ENCODE data around the gene RAET1L. TPM values are rescaled to one million over a fixed set of nuclear protein-coding genes. Genes with fewer than 3 reads are reported as not detected.

Gene RAET1L
- total and polyA plus RNA-seq, 10 of the 15 experiments (the other 5 are each of a cell fraction or from before 2014, with no cell fraction given): not detected

- TF ChIP-seq BMI1 (IDR thresholded peaks at IDR 0.05; ENCODE audit: borderline replicate concordance): no peak
- TF ChIP-seq ZNF592 (IDR thresholded peaks at IDR 0.05): no peak
- TF ChIP-seq BCL3 (IDR thresholded peaks at IDR 0.05; ENCODE audit: borderline replicate concordance, insufficient read depth, low read depth, low read length, poor library complexity, severe bottlenecking): no peak
- no peak for TF ChIP-seq ZNF24 (IDR thresholded peaks at IDR 0.05)
- TF ChIP-seq ZBTB4 (CRISPR knock-in tag; IDR thresholded peaks at IDR 0.05): peak; percentile 80; the same call in 1 of the 2 replicates
- no peak for TF ChIP-seq RELA (IDR thresholded peaks at IDR 0.05; ENCODE audit: borderline replicate concordance, partially characterized antibody)
- no peak for TF ChIP-seq FOS (IDR thresholded peaks at IDR 0.05; ENCODE audit: borderline replicate concordance, extremely low read depth, insufficient read length)
- no peak for TF ChIP-seq TARDBP (IDR thresholded peaks at IDR 0.05; ENCODE audit: borderline replicate concordance)
- no peak for TF ChIP-seq E4F1 (IDR thresholded peaks at IDR 0.05; ENCODE audit: borderline replicate concordance, partially characterized antibody)
- no peak for TF ChIP-seq HDAC2 (IDR thresholded peaks at IDR 0.05)
- no peak for TF ChIP-seq CHD1 (IDR thresholded peaks at IDR 0.05; ENCODE audit: low read depth, low read length)
- no peak for TF ChIP-seq RUNX3 (IDR thresholded peaks at IDR 0.05; ENCODE audit: low read length)
- peak; percentile 46; the same call in 1 of the 2 replicates for TF ChIP-seq HSF1 (IDR thresholded peaks at IDR 0.05; ENCODE audit: low read depth, low read length)
- no peak for TF ChIP-seq TCF12 (IDR thresholded peaks at IDR 0.05; ENCODE audit: low read depth, low read length)
- no peak for TF ChIP-seq BCL11A (IDR thresholded peaks at IDR 0.05; ENCODE audit: low read depth, low read length)
- no peak for TF ChIP-seq NBN (IDR thresholded peaks at IDR 0.05)
These were observed 20.3 kb downstream of the RAET1L start (continued) for GRCh38 chr6:150004783-150005717.
